ENCODE data around the gene NR5A1. TPM values are rescaled to one million over a fixed set of nuclear protein-coding genes. Genes with fewer than 3 reads are reported as not detected.

NR5A1 gene
- total and polyA plus RNA-seq, 2 of the 13 experiments (the other 11 are each of a cell fraction or from before 2014, with no cell fraction given): 28.9 to 44.7 TPM

GRCh38 chr9:124480621-124480981 is 26.6 kb downstream of the NR5A1 start (continued):
- no peak for TF ChIP-seq HMGXB3 (CRISPR knock-in tag; IDR thresholded peaks at IDR 0.05; ENCODE audit: borderline replicate concordance)
- no peak for TF ChIP-seq ZNF850 (CRISPR knock-in tag; conservative IDR thresholded peaks at IDR 0.05)
- no peak for TF ChIP-seq ZBTB38 (CRISPR knock-in tag; IDR thresholded peaks at IDR 0.05)
- no peak for TF ChIP-seq RERE (CRISPR knock-in tag; IDR thresholded peaks at IDR 0.05; ENCODE audit: low read depth)
- TF ChIP-seq NKX3-1 (CRISPR knock-in tag; IDR thresholded peaks at IDR 0.05): no peak
- TF ChIP-seq ZEB1 (IDR thresholded peaks at IDR 0.05; ENCODE audit: insufficient replicate concordance, low read depth): no peak
- TF ChIP-seq ZBTB8A (CRISPR knock-in tag; IDR thresholded peaks at IDR 0.05; ENCODE audit: borderline replicate concordance, low read depth): no peak
- no peak for TF ChIP-seq GABPB1 (CRISPR knock-in tag; IDR thresholded peaks at IDR 0.05)
- no peak for TF ChIP-seq STAT5B (CRISPR knock-in tag; IDR thresholded peaks at IDR 0.05)
- no peak for TF ChIP-seq ZNF292 (CRISPR knock-in tag; IDR thresholded peaks at IDR 0.05; ENCODE audit: borderline replicate concordance, low read depth)
- TF ChIP-seq HDAC2 (CRISPR knock-in tag; IDR thresholded peaks at IDR 0.05): peak; percentile 12; the same call in 1 of the 2 replicates
- no peak for TF ChIP-seq TAF15 (IDR thresholded peaks at IDR 0.05; ENCODE audit: low read depth, low read length, poor library complexity, severe bottlenecking)
- TF ChIP-seq TFDP1 (CRISPR knock-in tag; IDR thresholded peaks at IDR 0.05; ENCODE audit: borderline replicate concordance): peak; percentile 45; the same call in 1 of the 2 replicates
- TF ChIP-seq ZNF639 (CRISPR knock-in tag; conservative IDR thresholded peaks at IDR 0.05): no peak
